CD4-positive, alpha-beta T cell (primary cell): Measurements from ENCODE around the gene NPNT. TPM values are rescaled to one million over a fixed set of nuclear protein-coding genes. Genes with fewer than 3 reads are reported as not detected.

Experiments used
- ATAC-seq: fragments of 200-7000 bp; cut with Tn5 transposase; one replicate; pipeline ENCODE4 v1.10.0; 2022; ENCODE audit warnings: mild to moderate bottlenecking; ENCODE audit not compliant: poor library complexity
- CTCF ChIA-PET: fragments of 350-600 bp; sonication (Branson Sonifier 250); formaldehyde crosslinking; loops from one replicate; lab custom pipeline; 2021; ENCODE audit warnings: antibody characterized with exemption, inconsistent platforms; lab: Charles Lee
- POLR2A ChIA-PET: fragments of 350-600 bp; sonication (Branson Sonifier 250); formaldehyde crosslinking; loops from one replicate; lab custom pipeline; 2021; ENCODE audit warnings: antibody characterized with exemption, inconsistent platforms; lab: Charles Lee
- DNase-seq, 14 experiments: peaks; one replicate each; pipeline ENCODE4 v3.0.0-alpha.2; 2013 to 2020; ENCODE audit warnings: mixed read lengths in 2 of 14
- H3K27ac ChIP-seq, 2 donors: one replicate each; pipeline versions ENCODE4 v1.5.1 to v1.7.0; 2013; ENCODE audit warnings: low read length in 2 of 2, low read depth in 1 of 2, mild to moderate bottlenecking in 1 of 2
- H3K27me3 ChIP-seq, 2 experiments: 1 replicate in 1 of 2; 2 replicates in 1 of 2; pipeline versions ENCODE4 v1.6.1 to v1.7.0; 2013; ENCODE audit warnings: low read length in 2 of 2, control low read depth in 1 of 2, mild to moderate bottlenecking in 1 of 2, moderate library complexity in 1 of 2; ENCODE audit not compliant: insufficient read depth in 2 of 2, control insufficient read depth in 1 of 2
- H3K36me3 ChIP-seq: one replicate; pipeline ENCODE4 v1.6.1; 2013; ENCODE audit warnings: low read length, control low read depth; ENCODE audit not compliant: insufficient read depth
- H3K4me1 ChIP-seq: one replicate; pipeline ENCODE4 v1.6.1; 2013; ENCODE audit warnings: low read length, control low read depth; ENCODE audit not compliant: insufficient read depth
- H3K4me3 ChIP-seq: one replicate; pipeline ENCODE4 v1.5.1; 2013; ENCODE audit warnings: mild to moderate bottlenecking, low read length, moderate library complexity
- H3K9me3 ChIP-seq, 2 experiments: 1 replicate in 1 of 2; 2 replicates in 1 of 2; pipeline versions ENCODE4 v1.6.1 to v1.7.0; 2013; ENCODE audit warnings: low read length in 2 of 2, mild to moderate bottlenecking in 2 of 2, control low read depth in 1 of 2, moderate library complexity in 1 of 2; ENCODE audit not compliant: control insufficient read depth in 1 of 2, insufficient read depth in 1 of 2
- H3K27ac Mint-ChIP-seq: one replicate; pipeline ENCODE4 v1.8.0; 2020; ENCODE audit warnings: mixed read lengths
- H3K27me3 Mint-ChIP-seq: one replicate; pipeline ENCODE4 v1.8.0; 2021; ENCODE audit warnings: mixed read lengths
- H3K36me3 Mint-ChIP-seq: one replicate; pipeline ENCODE4 v1.8.0; 2021; ENCODE audit warnings: low read depth, mixed read lengths
- H3K4me1 Mint-ChIP-seq: one replicate; pipeline ENCODE4 v1.8.0; 2021; ENCODE audit warnings: low read depth, mixed read lengths
- H3K4me3 Mint-ChIP-seq: one replicate; pipeline ENCODE4 v1.8.0; 2020; ENCODE audit warnings: mild to moderate bottlenecking, mixed read lengths
- H3K9me3 Mint-ChIP-seq: one replicate; pipeline ENCODE4 v1.8.0; 2020; ENCODE audit warnings: mixed read lengths
- CTCF ChIP-seq: fragments of 200-600 bp; IDR thresholded peaks from one replicate; pipeline ENCODE4 v1.8.0; 2022; ENCODE audit warnings: antibody characterized with exemption, mild to moderate bottlenecking
- intact Hi-C, 2 experiments: fragments of 100-400 bp; cut with DNase I in 1 of 2; cut with micrococcal nuclease in 1 of 2; formaldehyde crosslinking; loops; one replicate each; pipeline versions ENCODE4 v1.15.1 to v1.9.0; 2023 to 2025; cut with DNase I, micrococcal nuclease
- total RNA-seq, 174 experiments: library from RNA in 2 of 174; stranded (reverse) in 2 of 174; gene quantifications; one replicate each; pipeline ENCODE4 v1.2.3 and lab custom pipeline; 2021 to 2026

The NPNT gene
- total RNA-seq, 2 experiments from 2014 or later = not detected

GRCh38 chr4:105978684-105979296 is 83.5 kb downstream of the NPNT start:
- ChIA-PET CTCF (no interaction called here), POLR2A (no interaction called here)
- intact Hi-C loops = no loop called here
- Mint-ChIP-seq H3K4me3 (no peak overlapping the region), H3K36me3 (no peaks in the 10 kb centered on the region), H3K9me3 (peaks cover 4% of the 10 kb centered on the region), H3K27ac (no peak overlapping the region), H3K27me3 (no peaks in the 10 kb centered on the region), H3K4me1 (no peaks in the 10 kb centered on the region)
- no peak for TF ChIP-seq CTCF
- no peak overlapping the region for H3K4me3 ChIP-seq
- no peaks in the 10 kb centered on the region for H3K27me3 ChIP-seq
- no peak overlapping the region for H3K27ac ChIP-seq
- DNase-seq (no peak), ATAC-seq (no peak)
- no peaks in the 10 kb centered on the region for H3K4me1 ChIP-seq
- H3K9me3 ChIP-seq = no peaks in the 10 kb centered on the region
- H3K36me3 ChIP-seq = no peaks in the 10 kb centered on the region

- peaks cover 0 to 2% of the 10 kb centered on the region in 2 experiments for H3K9me3 ChIP-seq
- CTCF ChIA-PET = no interaction called here
- DNase-seq (no peak), ATAC-seq (no peak)
- no peak overlapping the region for H3K4me3 ChIP-seq
- no peak for TF ChIP-seq CTCF
- POLR2A ChIA-PET = no interaction called here
- Mint-ChIP-seq H3K9me3 (peaks cover 6% of the 10 kb centered on the region), H3K36me3 (no peaks in the 10 kb centered on the region), H3K27ac (no peak overlapping the region), H3K4me1 (no peaks in the 10 kb centered on the region), H3K4me3 (no peak overlapping the region), H3K27me3 (no peaks in the 10 kb centered on the region)
- no peaks in the 10 kb centered on the region for H3K27me3 ChIP-seq
- intact Hi-C loops = no loop called here
- no peak overlapping the region for H3K27ac ChIP-seq
- H3K36me3 ChIP-seq = no peaks in the 10 kb centered on the region
- H3K4me1 ChIP-seq = no peaks in the 10 kb centered on the region
Observed at GRCh38 chr4:105979506-105979905, 84.2 kb downstream of the NPNT start.

- H3K36me3 ChIP-seq = no peaks in the 10 kb centered on the region
- no peak overlapping the region for H3K27ac ChIP-seq
- Mint-ChIP-seq H3K4me1 (no peaks in the 10 kb centered on the region), H3K36me3 (no peaks in the 10 kb centered on the region), H3K27ac (no peak overlapping the region), H3K9me3 (peaks cover 9% of the 10 kb centered on the region), H3K27me3 (no peaks in the 10 kb centered on the region), H3K4me3 (no peak overlapping the region)
- no peak for ATAC-seq
- no peak overlapping the region for H3K4me3 ChIP-seq
- DNase-seq = no peak
- no peaks in the 10 kb centered on the region for H3K27me3 ChIP-seq
- intact Hi-C loops = no loop called here
- H3K4me1 ChIP-seq = no peaks in the 10 kb centered on the region
- TF ChIP-seq CTCF = no peak
- peaks cover 0 to 5% of the 10 kb centered on the region in 2 experiments for H3K9me3 ChIP-seq
- ChIA-PET CTCF (no interaction called here), POLR2A (no interaction called here)
Observed at GRCh38 chr4:105988671-105989070, 93.4 kb downstream of the NPNT start.
